ENCODE measurements around the gene CSAD.
A peak's percentile ranks its signal among the peaks of the same experiment; 100 is the strongest.
"Not testable (repeated sequence)": the region's sequence is repeated elsewhere in the genome, so short reads cannot be mapped to it uniquely, and the experiment has no call there.

CSAD gene

GRCh38 chr12:53218551-53219291, 38.0 kb upstream of the CSAD start:
- no peak for DNase-seq

- DNase-seq: no peak
Measured at GRCh38 chr12:53217931-53218307, 37.2 kb upstream of the CSAD start.

DNA sequence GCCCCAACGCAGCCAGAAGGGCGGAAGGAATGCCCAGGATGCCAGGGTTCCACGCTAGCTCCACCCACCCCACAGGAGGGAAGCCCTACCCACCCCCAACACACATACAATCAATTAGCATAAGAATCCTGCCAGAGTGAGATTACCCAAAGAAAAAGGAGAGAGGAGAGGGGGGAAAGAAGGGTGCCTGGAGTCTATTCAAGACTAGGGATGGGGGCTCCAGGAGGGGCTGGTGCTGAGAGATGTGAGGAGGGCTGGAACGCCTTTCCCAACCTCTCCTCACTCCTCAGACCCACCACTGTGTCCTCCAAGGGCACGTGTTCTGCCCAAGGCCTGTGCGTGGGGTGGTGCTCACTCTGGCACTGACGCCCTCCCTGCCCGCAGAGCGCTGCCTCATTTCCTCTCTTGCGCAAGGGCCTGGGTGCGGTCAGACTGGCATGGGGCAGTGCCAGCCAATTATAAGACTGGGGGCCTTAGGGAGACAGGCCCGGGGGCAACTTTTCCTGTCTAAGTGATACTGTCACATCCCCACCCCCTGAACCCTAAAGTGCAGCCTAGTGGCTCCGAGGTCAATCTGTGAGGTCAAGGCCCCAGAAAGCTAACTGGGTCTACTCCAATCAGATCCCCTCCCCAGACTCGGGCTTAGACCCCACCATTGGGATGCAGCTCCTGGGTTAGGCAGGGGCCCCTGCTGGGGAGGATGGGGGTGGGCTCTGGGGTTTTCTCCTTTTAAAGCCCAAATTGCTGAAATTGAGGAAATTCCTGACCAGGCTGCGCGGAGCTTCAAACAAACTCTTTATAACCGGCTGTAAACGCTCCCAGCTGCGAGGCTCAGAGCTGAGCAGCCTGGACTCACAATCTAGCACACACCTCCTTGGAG, 36.6 kb upstream of the CSAD start:
- DNase-seq: no peak

- DNase-seq: no peak
Measured at GRCh38 chr12:53215497-53215896, 34.8 kb upstream of the CSAD start.

GRCh38 chr12:53214687-53215455, 34.1 kb upstream of the CSAD start:
- no peak for DNase-seq

- no peak for DNase-seq
Measured at GRCh38 chr12:53214221-53214620, 33.5 kb upstream of the CSAD start.

- DNase-seq: peak; percentile 55
Measured at GRCh38 chr12:53213348-53213747, 32.6 kb upstream of the CSAD start.

DNA sequence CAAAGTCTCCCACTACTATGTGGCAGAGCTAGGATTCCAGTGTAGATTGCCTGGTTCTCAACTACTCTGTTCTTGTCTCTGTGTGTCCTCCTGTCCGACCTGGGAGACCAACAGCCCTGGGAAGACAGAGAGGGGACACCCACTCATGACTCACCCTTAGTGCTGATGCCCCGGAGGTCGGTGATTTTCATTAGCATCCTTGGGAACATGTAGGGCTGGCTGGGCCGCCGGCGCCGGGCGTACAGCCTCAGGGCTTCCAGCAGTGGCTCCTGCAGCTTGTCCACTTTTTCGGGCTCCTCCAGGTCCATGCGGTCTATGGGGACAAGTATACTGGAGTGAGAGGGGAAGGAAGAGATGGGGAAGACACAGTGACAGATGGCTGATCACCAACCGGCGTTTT, 32.2 kb upstream of the CSAD start:
- no peak for DNase-seq

GRCh38 chr12:53211476-53212381, 31.0 kb upstream of the CSAD start:
- DNase-seq: no peak

DNA sequence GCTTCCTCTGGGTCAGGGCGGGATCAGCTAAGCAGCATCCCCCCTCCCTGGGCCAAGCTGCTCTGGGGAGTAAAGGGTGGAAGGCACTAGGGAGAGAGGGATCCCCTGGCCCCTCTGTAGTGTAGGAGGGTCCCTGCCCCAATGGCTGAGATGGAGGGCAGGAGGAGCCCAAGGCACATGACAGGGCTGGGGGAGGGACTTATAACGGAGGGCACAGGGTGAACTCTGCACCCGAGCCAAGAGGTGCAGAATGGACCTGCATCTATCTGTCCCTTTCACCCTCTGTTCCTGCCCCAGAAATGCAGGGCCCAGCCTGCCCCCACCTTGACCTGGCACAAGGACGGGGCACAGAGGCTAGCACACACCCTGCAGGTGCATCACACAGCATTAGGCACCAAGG, 30.1 kb upstream of the CSAD start:
- DNase-seq: no peak

DNA sequence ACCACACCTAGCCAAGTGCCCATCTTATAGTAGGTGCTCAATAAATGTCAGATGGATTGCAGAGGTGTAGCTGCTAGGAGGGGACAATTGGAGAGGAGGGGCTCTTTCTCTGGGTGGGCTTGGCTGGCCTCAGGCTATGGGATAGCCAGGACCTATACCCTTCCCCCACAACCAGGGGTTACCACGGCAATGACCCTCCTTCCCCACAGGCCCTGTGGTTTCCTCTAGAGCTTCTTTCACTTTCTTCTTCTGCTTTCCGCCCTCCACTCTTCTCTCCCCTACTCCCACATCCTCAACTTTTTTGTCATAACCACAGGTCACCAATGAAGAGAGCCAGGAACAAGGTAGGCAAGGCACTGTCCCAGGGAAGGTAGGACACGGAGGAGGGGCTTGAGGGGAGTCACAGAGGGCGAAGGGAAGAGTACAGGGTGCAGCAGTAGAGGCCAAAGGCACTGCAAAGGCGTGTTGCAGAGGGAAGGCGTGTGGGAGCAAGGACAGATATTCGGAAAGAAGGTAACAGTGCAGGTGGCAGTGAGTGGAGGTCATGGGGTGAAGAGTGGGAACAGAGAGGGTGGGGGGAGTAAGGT, 28.2 kb upstream of the CSAD start:
- no peak for DNase-seq

- no peak for DNase-seq
Measured at GRCh38 chr12:53208435-53208834, 27.7 kb upstream of the CSAD start.

GRCh38 chr12:53207042-53207441, 26.3 kb upstream of the CSAD start, which contains the start of gene ITGB7:
TSS of gene ITGB7 (minus strand) at chr12:53207251. CDS start at chr12:53200443, 6,808 bp downstream.
- DNase-seq: no peak

DNA sequence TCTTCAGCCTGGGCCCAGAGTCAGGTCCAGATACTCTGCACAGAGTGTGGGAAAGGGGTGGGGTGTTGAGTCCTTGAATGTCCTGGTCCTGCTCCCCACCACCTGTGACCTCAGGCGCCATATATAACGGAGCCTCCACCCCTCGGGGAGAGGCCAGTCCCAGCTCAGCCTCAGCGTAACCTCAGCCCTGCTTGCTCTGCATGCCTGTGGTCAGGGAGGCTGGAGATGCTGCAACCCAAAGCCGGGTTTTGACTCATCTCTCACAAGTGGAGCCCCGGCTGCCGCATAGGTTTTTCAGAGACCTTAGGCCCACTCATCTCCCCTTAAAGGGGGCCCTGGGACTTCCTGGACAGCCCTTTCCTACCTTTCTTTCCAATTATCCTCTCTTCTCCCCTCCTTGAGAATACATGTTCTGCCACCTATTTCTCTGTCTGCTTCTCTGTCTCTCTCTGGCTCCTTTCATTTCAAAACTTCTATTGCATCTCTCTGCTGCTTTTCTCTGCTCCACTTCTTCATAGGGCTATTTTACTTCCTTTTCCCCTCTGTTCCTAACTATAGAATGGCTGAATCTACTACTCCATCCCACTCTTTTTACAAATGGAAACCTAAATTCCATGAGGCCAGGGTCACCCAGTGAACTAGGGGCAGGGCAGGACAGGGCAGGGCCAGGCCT, 25.2 kb upstream of the CSAD start:
- no peak for DNase-seq

DNA sequence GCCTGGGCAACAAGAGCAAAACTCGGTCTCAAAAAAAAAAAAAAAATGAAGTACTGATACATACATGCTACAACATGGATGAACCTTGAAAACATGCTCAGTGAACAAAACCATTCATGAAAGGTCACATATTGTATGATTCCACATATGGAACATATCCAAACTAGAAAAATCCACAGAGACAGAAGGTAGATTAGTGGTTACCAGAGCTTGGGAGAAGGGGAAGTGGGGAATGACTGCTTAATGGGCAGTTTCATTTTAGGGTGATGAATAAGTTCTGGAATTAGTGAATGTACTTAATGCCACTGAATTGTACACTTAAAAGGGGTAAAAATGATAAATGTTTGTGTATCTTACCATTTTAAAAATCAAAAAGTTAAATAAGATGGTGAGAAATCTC, 23.6 kb upstream of the CSAD start:
- DNase-seq: no peak

GRCh38 chr12:53202316-53202715, 21.6 kb upstream of the CSAD start:
- DNase-seq: not testable (repeated sequence)

DNA sequence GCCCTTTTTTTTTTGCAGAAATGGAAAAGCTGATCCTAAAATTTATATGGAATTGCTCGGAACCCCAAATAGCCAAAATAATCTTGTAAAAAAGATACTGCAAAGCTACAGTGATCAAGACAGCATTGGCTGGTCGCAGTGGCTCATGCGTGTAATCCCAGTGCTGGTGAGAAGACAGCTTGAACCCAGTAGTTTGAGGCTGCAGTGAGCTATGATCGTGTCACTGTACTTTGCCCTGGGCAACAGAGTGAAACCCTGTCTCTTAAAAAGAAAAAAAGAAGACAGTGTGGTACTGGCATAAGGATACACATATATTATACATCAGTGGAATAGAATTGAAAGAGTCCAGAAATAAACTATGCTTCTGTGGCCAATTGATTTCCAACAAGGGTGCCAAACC, 20.9 kb upstream of the CSAD start:
- DNase-seq: no peak

GRCh38 chr12:53201177-53201541, 20.4 kb upstream of the CSAD start:
- DNase-seq: no peak

GRCh38 chr12:53200458-53201176, 19.9 kb upstream of the CSAD start:
- no peak for DNase-seq

DNA sequence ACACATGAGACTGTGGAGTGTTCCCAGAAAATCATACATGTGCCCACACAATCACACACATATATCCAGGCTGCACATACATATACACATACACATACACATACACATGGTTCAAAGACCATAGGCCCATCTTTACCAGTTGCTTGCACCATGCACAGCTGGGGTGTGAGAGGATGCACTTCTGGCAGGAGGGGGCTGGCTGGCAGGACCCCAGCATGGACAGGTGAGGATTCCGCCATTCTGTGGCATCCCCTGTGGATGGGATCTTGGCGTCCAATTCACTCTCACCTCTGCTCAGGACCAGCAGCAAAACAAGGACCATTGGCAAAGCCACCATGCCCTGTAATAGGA, 19.4 kb upstream of the CSAD start:
- no peak for DNase-seq

GRCh38 chr12:53199700-53200099, 19.0 kb upstream of the CSAD start:
- DNase-seq: no peak

Measured in NCI-H2029 treated with DMSO at 0.1 percent for 48 hours (cell line).